ENCODE results near the gene GPN2. TPM values are rescaled to one million over a fixed set of nuclear protein-coding genes. Genes with fewer than 3 reads are reported as not detected.

GPN2 gene
- total RNA-seq, 1 experiment from 2014 or later: 41.9 TPM

GRCh38 chr1:26858160-26858559 lies 31.9 kb downstream of the GPN2 start:
- no peaks in the 10 kb centered on the region for H3K9me3 ChIP-seq (ENCODE audit: control insufficient read depth, insufficient read depth, low read depth, low read length)
- H3K27me3 ChIP-seq (ENCODE audit: control insufficient read depth, insufficient read depth, low read length): no peaks in the 10 kb centered on the region
- H3K36me3 ChIP-seq (ENCODE audit: control insufficient read depth, insufficient read depth, low read length): no peaks in the 10 kb centered on the region; the same call in 1 of the 2 replicates
- no peak overlapping the region for H3K27ac ChIP-seq (ENCODE audit: low read length)
- POLR2A ChIA-PET: no interaction called here
- in situ Hi-C loops (cut with HindIII; ENCODE audit: low pct_unique_long_range_greater_than_20kb, low sequenced_read_pairs): no loop called here
- intact Hi-C loops (cut with micrococcal nuclease; ENCODE audit: unreplicated experiment): no loop called here
- peaks cover 18% of the 10 kb centered on the region for H3K4me1 ChIP-seq (ENCODE audit: control insufficient read depth, insufficient read depth, low read length)
- TF ChIP-seq CTCF (IDR thresholded peaks at IDR 0.05) (no peak), SIN3A (IDR thresholded peaks at IDR 0.05; ENCODE audit: borderline replicate concordance, insufficient read depth, low read depth, low read length) (no peak), TCF7L2 (IDR thresholded peaks at IDR 0.05; ENCODE audit: low read depth, low read length) (no peak), POLR2AphosphoS5 (IDR thresholded peaks at IDR 0.05; ENCODE audit: low read depth, low read length) (no peak), REST (IDR thresholded peaks at IDR 0.05; ENCODE audit: insufficient read depth in 1 of 2, low read depth in 2 of 2, low read length in 1 of 2) (no peak)
- ATAC-seq: no peak
- BruUV-seq (replicated peaks): no TSS peak
- DNase-seq (ENCODE audit: low read depth, low spot score): no peak
- CTCF ChIA-PET: interaction anchor here (0.5 to 0.8 kb wide), 2 partner anchors 17 to 263 kb away, joined by 3 read pairs; no protein-coding TSS in a partner anchor
- H3K4me3 ChIP-seq (ENCODE audit: low read depth in 2 of 2, low read length in 2 of 2): no peak overlapping the region

GRCh38 chr1:26857473-26858060 lies 32.5 kb downstream of the GPN2 start:
- Histone ChIP-seq H3K4me1 (ENCODE audit: control insufficient read depth, insufficient read depth, low read length) (peaks cover 15% of the 10 kb centered on the region), H3K27ac (ENCODE audit: low read length) (no peak overlapping the region), H3K9me3 (ENCODE audit: control insufficient read depth, insufficient read depth, low read depth, low read length) (no peaks in the 10 kb centered on the region), H3K36me3 (ENCODE audit: control insufficient read depth, insufficient read depth, low read length) (no peaks in the 10 kb centered on the region), H3K4me3 (ENCODE audit: low read depth in 2 of 2, low read length in 2 of 2) (no peak overlapping the region), H3K27me3 (ENCODE audit: control insufficient read depth, insufficient read depth, low read length) (no peaks in the 10 kb centered on the region)
- POLR2A ChIA-PET: interaction anchor here (0.8 kb wide), 1 partner anchor 25 kb away, joined by 3 read pairs; no protein-coding TSS in a partner anchor
- in situ Hi-C loops (cut with HindIII; ENCODE audit: low pct_unique_long_range_greater_than_20kb, low sequenced_read_pairs) (no loop called here), intact Hi-C loops (cut with micrococcal nuclease; ENCODE audit: unreplicated experiment) (no loop called here)
- BruUV-seq (replicated peaks): no TSS peak
- no peak for TF ChIP-seq POLR2AphosphoS5 (IDR thresholded peaks at IDR 0.05; ENCODE audit: low read depth, low read length)
- TF ChIP-seq CTCF (IDR thresholded peaks at IDR 0.05): no peak
- TF ChIP-seq SIN3A (IDR thresholded peaks at IDR 0.05; ENCODE audit: borderline replicate concordance, insufficient read depth, low read depth, low read length): no peak
- no peak for TF ChIP-seq TCF7L2 (IDR thresholded peaks at IDR 0.05; ENCODE audit: low read depth, low read length)
- no peak for TF ChIP-seq REST (IDR thresholded peaks at IDR 0.05; ENCODE audit: insufficient read depth in 1 of 2, low read depth in 2 of 2, low read length in 1 of 2)
- DNase-seq (ENCODE audit: low read depth, low spot score) (no peak), ATAC-seq (no peak)
- CTCF ChIA-PET: interaction anchor here (0.5 to 0.8 kb wide), 2 partner anchors 17 to 263 kb away, joined by 3 read pairs; no protein-coding TSS in a partner anchor
